Vagina (tissue), 2 donors: ENCODE data around the gene CELSR3.

Experiments used
- POLR2A ChIP-seq, 2 donors: fragments of 450-650 bp; IDR thresholded peaks; one replicate each; pipeline ENCODE4 v1.6.1; 2017; ENCODE audit warnings: antibody characterized with exemption in 2 of 2, mild to moderate bottlenecking in 2 of 2, moderate library complexity in 2 of 2
- POLR2AphosphoS5 ChIP-seq, 2 donors: sonication (generic); formaldehyde crosslinking; IDR thresholded peaks; one replicate each; pipeline ENCODE4 v1.9.0; 2017; ENCODE audit warnings: antibody characterized with exemption in 2 of 2, mild to moderate bottlenecking in 2 of 2, low read depth in 1 of 2; ENCODE audit not compliant: insufficient read depth in 1 of 2
- TF ChIP-seq, protein P1 (sequence below), 3 experiments: fragments of 450-650 bp in 2 of 3; fragments of 200-600 bp in 1 of 3; sonication (generic) in 1 of 3; IDR thresholded peaks; one replicate each; pipeline ENCODE4 v1.5.1; 2017 to 2019; ENCODE audit warnings: antibody characterized with exemption in 3 of 3, mild to moderate bottlenecking in 2 of 3, moderate library complexity in 2 of 3

DNA sequence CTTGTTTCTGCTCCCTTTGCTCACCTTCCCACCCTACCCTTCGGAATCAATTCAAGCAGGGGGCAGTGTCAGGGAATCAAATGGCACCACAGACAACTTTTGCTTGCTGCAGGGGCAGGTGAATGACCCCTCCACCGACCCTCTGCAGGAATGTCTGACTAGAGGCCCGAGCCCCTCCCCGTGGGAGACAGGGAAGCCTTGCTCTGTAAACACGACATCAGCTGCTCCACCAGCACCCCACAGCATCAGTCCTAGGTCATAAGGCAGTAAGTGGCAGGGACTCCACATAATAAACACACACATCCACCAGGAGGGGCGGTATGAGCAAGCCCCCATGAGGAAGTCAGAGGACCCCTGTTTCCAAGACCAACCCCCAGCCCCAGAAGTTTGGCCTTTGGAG, 25.4 kb downstream of the CELSR3 start:
- TF ChIP-seq, protein P1, sequence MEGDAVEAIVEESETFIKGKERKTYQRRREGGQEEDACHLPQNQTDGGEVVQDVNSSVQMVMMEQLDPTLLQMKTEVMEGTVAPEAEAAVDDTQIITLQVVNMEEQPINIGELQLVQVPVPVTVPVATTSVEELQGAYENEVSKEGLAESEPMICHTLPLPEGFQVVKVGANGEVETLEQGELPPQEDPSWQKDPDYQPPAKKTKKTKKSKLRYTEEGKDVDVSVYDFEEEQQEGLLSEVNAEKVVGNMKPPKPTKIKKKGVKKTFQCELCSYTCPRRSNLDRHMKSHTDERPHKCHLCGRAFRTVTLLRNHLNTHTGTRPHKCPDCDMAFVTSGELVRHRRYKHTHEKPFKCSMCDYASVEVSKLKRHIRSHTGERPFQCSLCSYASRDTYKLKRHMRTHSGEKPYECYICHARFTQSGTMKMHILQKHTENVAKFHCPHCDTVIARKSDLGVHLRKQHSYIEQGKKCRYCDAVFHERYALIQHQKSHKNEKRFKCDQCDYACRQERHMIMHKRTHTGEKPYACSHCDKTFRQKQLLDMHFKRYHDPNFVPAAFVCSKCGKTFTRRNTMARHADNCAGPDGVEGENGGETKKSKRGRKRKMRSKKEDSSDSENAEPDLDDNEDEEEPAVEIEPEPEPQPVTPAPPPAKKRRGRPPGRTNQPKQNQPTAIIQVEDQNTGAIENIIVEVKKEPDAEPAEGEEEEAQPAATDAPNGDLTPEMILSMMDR (IDR thresholded peaks at IDR 0.05), result no peak
- no peak for TF ChIP-seq POLR2AphosphoS5 (IDR thresholded peaks at IDR 0.05; ENCODE audit: insufficient read depth in 1 of 2, low read depth in 1 of 2)
- TF ChIP-seq POLR2A (IDR thresholded peaks at IDR 0.05), result no peak
